Kidney tubule cell (primary cell): Measurements from ENCODE around the gene RNU7-1.
A peak's percentile ranks its signal among the peaks of the same experiment; 100 is the strongest.

Source experiments
- DNase-seq: peaks from one replicate; pipeline ENCODE4 v3.0.0-alpha.2; 2018; ENCODE audit warnings: low spot score

Gene RNU7-1

DNA sequence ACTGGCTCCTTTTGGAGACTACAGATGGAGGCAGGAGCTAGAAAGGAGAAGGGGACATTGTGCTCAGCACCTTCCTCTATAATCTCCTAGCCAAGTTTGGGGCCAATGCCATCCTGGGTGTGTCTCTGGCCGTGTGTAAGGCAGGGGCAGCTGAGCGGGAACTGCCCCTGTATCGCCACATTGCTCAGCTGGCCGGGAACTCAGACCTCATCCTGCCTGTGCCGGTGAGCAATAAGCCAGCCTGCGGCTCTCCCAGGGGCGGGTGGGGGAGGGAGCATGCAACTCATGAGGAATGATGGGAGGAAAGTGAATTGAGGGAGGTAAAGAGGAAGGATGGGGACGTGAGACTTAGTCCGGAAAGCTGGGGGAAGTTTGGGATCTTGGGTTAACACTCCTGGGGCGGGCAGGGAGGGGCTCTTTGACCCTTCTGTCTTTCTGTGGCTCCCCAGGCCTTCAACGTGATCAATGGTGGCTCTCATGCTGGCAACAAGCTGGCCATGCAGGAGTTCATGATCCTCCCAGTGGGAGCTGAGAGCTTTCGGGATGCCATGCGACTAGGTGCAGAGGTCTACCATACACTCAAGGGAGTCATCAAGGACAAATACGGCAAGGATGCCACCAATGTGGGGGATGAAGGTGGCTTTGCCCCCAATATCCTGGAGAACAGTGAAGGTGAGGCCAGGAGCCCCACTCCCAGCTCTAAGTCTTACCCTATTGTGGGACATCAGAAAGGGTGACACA, 26.0 kb upstream of the RNU7-1 start:
- DNase-seq, result peak; percentile 67

DNA sequence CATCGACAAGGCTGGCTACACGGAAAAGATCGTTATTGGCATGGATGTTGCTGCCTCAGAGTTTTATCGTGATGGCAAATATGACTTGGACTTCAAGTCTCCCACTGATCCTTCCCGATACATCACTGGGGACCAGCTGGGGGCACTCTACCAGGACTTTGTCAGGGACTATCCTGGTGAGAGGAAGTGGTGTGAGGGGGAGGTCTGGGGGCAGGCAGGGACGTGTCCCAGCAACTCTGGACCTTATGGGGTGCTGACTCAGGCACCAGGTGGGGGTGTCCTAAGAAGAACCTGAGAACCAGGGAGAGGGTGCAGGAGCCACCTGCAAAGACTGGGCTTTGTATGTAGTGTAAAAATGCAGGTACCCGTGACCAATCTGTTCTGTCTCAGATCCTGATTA, 24.0 kb upstream of the RNU7-1 start:
- DNase-seq, result no peak

DNA sequence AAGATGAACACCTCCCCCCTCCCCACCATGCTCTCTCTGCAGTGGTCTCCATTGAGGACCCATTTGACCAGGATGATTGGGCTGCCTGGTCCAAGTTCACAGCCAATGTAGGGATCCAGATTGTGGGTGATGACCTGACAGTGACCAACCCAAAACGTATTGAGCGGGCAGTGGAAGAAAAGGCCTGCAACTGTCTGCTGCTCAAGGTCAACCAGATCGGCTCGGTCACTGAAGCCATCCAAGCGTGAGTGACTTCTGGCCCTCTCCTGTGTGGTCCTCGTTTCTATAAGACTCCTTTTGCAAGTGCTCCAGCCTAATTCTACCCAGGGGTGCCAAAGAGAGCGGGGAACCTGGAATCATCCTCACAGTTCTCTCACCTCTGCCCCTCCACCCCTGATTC, 22.1 kb upstream of the RNU7-1 start:
- no peak for DNase-seq

DNA sequence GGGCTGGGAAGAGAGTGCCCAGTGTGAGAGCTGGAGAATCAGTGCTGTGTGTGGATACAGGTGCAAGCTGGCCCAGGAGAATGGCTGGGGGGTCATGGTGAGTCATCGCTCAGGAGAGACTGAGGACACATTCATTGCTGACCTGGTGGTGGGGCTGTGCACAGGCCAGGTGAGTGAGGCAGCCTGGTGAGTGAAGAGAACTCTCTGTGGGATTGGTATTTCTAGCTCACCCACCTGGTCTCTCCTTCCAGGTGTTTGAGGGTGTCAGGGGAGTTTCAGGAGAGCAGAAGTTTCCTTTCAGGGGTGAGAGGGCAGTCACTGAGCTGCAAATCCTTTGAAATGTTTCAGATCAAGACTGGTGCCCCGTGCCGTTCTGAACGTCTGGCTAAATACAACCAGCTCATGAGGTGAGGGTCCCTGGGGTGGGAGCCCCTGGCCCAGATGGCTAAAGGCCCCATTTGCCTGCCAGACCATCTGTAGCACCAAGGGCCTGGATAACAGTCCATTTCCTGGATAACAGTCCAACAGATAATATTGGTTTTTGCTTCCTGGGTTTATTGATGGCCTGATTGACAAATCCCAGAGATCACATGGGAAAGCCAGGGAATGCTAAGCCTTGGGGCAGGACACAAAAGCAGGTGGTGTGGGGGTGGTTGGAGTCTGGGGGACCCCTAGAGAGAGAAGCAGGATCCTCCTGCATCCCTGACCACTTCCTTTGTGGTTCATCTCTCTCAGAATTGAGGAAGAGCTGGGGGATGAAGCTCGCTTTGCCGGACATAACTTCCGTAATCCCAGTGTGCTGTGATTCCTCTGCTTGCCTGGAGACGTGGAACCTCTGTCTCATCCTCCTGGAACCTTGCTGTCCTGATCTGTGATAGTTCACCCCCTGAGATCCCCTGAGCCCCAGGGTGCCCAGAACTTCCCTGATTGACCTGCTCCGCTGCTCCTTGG, 21.3 kb upstream of the RNU7-1 start:
- DNase-seq, result peak; percentile 69

DNA sequence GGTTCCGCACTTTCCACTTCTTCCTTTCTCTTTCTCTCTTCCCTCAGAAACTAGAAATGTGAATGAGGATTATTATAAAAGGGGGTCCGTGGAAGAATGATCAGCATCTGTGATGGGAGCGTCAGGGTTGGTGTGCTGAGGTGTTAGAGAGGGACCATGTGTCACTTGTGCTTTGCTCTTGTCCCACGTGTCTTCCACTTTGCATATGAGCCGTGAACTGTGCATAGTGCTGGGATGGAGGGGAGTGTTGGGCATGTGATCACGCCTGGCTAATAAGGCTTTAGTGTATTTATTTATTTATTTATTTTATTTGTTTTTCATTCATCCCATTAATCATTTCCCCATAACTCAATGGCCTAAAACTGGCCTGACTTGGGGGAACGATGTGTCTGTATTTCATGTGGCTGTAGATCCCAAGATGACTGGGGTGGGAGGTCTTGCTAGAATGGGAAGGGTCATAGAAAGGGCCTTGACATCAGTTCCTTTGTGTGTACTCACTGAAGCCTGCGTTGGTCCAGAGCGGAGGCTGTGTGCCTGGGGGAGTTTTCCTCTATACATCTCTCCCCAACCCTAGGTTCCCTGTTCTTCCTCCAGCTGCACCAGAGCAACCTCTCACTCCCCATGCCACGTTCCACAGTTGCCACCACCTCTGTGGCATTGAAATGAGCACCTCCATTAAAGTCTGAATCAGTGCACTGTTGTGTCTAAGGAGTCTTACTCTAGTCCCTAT, 20.4 kb upstream of the RNU7-1 start:
- no peak for DNase-seq

DNA sequence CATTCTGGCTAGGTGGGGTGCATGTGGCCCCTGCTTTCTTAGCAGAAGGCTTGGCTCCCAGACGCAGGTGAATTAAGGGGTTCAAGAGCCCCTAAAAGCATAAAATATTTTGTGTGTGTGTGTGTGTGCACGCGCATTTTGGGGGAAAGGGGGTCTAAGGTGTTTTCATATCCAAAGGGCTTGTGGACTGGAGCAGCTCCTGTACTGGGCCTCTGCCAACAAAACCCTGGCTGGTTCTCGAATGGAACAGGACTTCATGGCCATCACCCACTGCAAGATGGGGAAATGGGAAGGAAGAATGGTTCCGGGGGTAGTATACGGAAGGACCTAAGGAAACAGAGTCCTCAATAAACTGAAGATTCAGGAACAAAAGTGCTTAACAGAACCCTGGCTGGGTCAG, 19.8 kb upstream of the RNU7-1 start:
- no peak for DNase-seq

DNA sequence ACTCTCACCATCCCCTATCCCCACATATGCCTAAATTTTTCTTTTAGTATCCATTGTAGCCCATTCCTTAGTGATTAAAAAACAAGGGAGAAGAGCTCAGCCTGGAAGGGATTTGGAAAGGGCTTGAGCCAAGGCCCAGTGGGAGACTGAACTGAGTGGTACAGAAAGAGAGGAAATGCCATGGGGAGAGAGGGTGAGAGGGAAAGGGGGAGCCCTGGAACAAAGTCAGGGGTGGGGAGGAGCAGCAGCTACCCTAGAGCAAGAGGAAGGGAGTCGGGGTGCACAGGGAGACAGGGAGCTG, 18.4 kb upstream of the RNU7-1 start:
- DNase-seq, result no peak

DNA sequence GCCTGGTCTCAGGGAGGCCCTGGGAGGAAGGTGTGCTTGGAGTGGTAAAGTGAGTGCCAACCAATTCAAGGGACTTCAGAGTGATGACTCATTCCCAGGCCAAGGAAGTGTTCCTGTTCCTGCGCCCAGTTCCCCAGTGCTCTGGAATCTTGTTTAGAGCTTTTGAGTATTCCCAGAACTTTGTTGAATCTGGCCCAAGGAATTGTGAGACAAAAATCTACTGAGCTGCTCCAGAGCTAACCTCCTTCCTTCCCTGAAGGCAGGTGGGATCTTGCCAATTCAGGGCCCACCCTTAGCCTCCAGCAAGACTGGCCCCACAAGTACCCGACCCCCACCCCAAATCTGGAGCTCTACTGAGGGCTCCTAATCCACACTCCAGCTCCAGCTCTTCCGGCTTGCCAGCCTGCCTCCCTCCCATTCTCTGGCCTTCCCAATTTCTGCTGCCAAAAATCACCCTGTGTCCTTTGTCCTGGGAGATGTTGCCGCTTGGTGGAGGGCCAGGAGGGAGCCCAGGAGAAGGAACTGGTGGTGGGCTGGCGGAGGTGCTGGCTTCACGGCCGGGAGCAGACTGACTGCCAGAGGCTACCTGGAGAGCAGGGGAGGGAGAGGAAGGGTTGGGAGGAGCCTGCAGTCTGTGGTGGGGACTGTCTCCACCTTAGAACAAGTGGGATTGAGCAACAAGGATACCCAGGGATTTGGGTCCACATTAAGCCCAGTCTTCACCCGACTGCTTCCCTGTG, 17.9 kb upstream of the RNU7-1 start:
- DNase-seq, result peak; percentile 93

DNA sequence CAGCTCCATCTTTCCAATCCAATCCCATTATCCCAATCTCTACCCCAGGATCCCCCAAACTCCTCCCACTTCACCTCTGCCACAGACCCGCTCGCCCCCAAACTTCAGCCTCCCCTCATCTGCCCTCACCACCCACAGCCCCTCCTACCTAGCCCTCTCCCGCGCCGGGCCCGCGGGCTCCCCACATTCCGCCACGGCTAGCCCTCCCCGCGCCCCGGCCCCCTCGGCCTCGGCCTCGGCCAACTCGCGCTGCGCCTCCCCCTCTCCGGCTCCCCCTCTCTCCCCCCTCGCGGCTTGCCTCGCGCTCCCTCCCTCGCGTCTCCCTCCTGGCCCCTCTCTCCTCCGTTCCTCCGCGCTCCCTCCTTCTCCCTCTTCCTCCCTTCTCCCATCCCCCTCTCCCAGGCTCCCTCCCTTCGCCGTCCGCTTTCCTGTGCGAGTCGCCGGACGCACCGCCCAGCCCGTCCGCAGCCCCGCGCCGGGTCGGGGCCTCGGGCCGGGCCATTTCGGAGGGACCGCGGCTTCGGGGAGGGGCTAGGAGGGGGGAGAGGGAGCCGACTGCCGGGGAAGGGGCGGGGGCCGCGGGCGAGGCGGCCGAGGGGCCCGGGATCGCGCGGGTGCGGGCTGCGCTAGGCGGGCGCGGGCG, 16.1 kb upstream of the RNU7-1 start, which contains the start of gene ATN1:
TSS of gene ATN1 (plus strand) at position 581 of the 643 bp plus-strand sequence. CDS start 6,043 bp downstream, outside the sequence.
- DNase-seq, result peak; percentile 76

DNA sequence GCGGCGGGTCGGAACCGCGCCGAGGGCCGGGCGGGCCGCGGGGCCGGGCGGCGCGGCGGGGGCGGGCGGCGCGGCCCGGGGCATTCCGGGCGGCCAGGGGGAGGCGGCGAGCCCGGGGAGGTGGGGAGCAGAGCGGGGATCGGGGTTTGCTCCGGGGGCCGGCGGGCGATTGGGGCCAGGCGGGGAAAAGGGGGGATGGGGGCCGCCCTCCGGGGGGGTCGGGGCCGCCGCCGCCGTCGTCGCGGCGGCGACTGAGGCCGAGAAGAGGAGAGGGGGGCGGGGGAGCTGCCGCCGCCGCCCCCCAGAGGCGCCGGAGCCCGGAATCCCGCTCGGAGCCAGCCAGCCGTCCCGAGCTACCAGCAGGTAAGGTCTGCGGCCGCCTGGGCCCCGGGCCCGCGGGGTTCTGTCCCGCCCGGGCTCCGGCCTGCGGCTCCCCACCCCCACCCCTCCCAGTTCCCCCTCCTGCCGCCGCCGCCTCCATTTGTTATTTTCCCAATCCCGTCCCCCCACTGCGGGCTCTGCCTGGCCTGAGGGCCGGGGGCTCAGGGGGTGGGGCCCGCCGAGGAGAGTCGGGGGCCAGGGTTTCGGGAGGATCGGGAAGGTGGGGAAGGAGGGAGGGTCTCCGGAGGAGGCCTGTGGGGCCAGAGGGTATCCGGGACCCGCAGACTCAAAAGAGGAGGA, 15.5 kb upstream of the RNU7-1 start:
- no peak for DNase-seq

DNA sequence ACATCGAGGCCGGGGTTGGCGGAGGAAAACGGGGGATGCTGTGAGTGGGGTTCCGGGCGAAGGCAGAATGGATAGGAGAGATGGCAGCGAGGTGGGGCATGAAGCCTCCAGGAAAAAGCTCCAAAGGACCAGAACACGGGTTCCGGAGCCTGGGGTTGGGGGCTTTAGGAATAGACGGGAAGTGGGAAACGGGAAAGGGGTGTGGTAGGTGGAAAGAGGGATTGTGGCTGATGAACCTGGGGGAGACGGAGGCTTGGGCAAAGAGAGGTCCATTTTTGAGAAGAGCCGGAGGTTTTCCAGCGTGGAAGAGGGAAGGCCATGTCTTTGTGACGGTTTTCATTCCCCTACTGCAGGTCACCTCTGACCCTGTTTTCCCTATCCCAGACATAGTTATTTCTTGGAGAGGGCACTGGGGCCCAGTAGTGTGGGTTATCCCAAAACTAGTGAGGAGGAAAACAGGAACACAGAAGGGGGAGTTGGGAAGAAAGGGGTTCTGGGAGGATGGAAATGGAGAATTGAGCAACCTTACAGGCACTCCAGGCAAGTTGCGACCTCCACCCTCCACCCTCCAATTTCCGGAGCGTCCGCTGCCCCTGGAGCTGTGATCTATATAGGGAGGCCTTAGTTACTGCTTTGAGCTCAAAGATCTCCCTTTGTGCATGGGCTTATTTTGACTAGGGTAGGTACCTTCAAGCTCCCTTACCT, 14.8 kb upstream of the RNU7-1 start:
- no peak for DNase-seq

DNA sequence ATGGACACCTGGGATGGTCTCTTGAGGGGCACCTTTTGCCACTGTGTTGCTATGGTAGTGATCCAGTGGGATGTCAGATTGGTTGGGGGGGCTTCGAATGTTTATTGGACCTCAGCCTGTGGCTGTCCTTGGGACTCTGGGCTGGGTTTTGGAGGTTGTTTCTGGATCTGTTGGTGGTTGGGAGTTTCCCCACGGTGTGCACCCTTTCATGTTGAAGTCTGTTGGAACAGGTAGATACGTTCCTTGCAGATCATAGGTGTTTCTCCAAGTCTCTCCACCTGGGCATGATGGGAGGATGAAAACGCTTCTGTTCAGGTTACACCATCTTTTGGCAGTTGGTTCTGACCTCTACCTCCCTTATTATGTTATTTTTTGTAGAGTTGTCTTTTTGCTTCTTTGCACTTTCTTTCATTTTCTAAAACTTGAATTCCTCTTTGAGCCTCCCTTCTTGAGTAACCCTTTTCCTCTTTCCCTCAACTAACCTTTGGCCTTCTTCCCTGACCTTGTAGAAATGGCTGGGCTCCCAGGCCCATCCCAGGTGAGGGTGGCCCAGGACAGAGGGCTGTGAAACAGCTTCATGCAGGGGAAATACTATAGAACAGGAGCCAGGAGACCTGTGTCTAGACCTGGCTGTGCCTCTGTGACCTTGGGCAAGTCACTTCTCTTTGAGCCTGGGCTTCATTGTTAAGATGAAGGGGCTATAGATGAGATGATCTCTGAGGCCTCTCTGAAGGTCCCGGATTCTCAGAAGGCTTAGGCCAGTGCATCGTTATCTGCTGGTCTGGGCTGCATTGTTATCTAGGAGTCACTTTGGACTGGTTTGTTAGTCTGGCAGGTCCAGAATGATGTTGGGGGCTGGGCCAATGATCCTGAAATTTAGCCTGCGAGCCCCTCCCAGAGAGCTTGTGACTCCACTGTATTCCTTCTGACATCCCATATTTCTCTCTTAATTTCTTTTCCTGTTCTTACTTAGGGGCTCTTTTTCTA, 13.9 kb upstream of the RNU7-1 start:
- DNase-seq, result no peak

DNA sequence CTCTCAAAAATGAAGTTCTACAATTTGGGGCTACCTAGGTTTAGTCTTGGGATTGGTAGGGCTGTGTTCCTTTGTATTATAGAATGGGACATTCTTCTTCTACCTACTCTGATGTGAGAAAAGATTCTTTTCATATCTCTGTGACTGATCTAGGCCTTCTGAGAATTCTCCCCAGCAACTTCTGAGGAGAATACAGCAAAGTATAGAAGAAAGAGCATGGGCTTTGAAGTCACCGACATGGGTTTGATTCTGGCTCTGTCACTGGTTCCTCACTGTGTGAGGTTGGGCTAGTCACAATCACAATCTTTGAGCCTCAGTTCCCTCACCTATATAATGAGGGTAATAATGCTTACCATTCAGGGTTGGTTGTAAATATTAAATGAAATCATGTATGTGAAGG, 10.8 kb upstream of the RNU7-1 start:
- DNase-seq, result no peak

DNA sequence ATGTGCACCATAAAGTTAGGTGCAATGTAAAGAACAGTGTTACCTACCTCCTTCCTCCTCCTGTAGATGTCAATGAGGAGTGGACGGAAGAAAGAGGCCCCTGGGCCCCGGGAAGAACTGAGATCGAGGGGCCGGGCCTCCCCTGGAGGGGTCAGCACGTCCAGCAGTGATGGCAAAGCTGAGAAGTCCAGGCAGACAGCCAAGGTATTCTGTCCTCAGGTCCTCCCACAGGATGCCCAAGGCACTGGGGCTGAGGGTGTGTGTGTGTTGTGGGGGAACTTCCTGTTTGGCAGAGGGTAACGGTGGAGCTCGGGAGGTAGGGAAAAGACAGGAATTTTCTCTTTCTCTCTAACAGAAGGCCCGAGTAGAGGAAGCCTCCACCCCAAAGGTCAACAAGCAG, 9.5 kb upstream of the RNU7-1 start:
- DNase-seq, result peak; percentile 37

DNA sequence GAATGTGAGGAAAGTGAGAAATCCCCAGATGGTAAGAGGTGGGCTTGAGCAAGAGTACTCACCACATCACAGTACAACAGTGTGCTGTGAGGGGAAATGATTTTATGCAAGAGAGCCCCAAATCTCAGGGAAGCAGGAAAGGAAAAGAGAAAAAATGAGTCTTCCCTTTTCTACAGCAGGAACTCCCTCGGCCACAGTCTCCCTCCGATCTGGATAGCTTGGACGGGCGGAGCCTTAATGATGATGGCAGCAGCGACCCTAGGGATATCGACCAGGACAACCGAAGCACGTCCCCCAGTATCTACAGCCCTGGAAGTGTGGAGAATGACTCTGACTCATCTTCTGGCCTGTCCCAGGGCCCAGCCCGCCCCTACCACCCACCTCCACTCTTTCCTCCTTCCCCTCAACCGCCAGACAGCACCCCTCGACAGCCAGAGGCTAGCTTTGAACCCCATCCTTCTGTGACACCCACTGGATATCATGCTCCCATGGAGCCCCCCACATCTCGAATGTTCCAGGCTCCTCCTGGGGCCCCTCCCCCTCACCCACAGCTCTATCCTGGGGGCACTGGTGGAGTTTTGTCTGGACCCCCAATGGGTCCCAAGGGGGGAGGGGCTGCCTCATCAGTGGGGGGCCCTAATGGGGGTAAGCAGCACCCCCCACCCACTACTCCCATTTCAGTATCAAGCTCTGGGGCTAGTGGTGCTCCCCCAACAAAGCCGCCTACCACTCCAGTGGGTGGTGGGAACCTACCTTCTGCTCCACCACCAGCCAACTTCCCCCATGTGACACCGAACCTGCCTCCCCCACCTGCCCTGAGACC, 8.0 kb upstream of the RNU7-1 start:
- DNase-seq, result no peak

DNA sequence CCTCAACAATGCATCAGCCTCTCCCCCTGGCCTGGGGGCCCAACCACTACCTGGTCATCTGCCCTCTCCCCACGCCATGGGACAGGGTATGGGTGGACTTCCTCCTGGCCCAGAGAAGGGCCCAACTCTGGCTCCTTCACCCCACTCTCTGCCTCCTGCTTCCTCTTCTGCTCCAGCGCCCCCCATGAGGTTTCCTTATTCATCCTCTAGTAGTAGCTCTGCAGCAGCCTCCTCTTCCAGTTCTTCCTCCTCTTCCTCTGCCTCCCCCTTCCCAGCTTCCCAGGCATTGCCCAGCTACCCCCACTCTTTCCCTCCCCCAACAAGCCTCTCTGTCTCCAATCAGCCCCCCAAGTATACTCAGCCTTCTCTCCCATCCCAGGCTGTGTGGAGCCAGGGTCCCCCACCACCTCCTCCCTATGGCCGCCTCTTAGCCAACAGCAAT, 7.4 kb upstream of the RNU7-1 start:
- DNase-seq, result no peak

DNA sequence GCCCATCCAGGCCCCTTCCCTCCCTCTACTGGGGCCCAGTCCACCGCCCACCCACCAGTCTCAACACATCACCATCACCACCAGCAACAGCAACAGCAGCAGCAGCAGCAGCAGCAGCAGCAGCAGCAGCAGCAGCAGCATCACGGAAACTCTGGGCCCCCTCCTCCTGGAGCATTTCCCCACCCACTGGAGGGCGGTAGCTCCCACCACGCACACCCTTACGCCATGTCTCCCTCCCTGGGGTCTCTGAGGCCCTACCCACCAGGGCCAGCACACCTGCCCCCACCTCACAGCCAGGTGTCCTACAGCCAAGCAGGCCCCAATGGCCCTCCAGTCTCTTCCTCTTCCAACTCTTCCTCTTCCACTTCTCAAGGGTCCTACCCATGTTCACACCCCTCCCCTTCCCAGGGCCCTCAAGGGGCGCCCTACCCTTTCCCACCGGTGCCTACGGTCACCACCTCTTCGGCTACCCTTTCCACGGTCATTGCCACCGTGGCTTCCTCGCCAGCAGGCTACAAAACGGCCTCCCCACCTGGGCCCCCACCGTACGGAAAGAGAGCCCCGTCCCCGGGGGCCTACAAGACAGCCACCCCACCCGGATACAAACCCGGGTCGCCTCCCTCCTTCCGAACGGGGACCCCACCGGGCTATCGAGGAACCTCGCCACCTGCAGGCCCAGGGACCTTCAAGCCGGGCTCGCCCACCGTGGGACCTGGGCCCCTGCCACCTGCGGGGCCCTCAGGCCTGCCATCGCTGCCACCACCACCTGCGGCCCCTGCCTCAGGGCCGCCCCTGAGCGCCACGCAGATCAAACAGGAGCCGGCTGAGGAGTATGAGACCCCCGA, 6.8 kb upstream of the RNU7-1 start:
- DNase-seq, result no peak
